HG03039 (cell line): Measurements from ENCODE around the gene PDX1.

Experiments
- ATAC-seq: cut with Tn5 transposase; IDR thresholded peaks from one replicate; pipeline ENCODE4 v1.9.1; 2021; ENCODE audit warnings: mild to moderate bottlenecking, moderate library complexity; ENCODE audit not compliant: unreplicated experiment

Gene PDX1

DNA sequence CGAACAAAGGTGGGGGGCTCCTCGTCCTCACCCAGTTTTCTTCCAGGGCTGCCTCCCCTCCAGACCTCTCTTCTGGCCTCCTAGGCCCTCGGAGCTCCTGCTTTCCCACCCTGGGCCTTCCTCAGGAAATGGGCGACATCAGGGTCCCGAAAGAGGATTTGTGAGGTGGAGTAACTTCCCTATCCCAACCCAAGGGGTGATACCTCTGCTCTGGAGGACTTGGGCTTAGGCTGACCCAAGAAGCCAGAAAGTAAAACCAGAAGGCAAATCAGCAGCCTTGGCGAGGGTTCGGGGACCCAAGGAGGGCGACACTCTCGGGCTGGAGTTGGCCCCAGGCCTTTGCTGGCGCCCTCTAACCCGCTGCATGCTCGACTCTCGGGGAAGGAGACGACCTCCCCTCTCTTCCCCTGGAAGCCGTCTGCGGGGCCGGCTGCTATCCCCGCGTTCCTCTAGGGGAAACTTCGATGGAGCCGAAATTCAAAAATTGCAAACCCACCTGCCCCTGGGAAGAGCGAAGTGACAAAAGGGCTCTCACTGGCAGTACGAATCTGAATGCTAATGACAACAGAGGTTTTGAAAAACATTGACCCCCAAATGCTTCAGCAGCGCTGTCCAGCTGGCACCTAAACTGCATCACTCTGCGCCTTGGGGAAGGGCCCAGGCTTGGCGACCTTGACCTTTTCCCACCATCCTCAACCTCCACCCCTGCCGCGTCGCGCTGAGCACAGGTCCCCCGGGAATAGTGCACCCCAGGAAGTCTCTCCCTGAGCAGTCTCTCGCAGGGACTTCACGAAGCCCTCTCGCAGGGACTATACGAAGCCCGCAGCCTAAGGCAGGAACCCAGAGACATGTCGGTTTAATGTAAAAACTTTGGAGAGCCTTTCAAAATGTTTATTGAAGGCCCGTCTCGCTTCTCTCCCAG lies 2.4 kb downstream of the PDX1 start:
- no peak for ATAC-seq

DNA sequence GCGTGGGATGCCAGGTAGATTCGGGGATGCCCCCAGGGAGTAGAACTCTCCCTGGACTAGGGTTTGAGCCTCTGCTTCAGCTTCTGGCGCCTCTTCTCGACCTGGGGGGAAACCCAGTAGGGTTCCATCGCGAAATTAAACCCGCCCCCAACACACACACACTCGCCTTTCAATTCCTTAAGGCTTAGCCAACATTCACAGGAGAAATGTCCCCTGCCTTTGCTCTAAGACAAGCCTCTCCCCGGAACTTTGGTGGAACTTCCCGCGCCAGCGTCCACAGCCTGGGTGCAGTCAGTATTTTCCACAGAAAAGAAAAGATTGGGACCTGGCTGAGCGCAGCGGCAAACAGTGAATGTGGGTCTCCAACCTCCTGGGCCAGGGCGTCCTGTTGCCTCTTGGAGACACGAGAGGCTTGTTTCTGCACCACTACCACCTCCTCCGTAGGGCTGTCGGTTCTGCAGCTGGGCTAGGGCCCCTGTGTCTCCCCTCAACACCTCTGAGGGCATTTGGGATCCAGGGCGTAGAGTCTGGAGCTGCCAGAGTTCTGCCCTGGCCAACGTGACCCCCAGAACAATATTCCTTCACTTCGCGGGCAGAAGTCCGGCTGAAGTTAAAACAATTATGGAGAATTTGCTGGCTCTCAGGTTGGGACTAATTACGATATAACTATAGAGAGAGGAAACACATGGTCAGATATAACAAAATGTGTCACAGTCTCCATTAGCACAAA lies 3.2 kb downstream of the PDX1 start:
- ATAC-seq: no peak

DNA sequence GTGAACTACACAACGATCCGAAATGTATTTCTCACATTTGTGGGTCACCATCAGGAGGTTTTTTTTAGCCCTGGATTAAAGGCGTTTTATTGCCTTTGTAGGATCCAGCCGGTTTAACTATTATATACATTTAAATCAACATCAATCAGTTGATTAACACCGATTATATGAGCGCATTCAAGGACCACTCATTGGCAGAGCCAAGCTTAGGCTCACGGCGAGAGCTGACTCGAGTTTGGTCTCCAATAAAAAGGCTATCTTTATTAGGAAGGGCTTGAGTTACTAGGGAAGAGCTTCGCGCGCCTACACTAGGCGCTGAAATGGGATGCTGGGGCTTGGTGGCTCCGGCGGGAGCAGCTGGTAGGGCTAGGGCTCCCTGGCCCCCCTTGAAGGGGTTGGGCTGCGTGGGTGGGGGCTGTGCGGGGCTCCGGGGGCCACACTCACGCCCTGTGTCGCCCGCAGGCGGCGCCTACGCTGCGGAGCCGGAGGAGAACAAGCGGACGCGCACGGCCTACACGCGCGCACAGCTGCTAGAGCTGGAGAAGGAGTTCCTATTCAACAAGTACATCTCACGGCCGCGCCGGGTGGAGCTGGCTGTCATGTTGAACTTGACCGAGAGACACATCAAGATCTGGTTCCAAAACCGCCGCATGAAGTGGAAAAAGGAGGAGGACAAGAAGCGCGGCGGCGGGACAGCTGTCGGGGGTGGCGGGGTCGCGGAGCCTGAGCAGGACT lies 4.2 kb downstream of the PDX1 start:
- no peak for ATAC-seq

DNA sequence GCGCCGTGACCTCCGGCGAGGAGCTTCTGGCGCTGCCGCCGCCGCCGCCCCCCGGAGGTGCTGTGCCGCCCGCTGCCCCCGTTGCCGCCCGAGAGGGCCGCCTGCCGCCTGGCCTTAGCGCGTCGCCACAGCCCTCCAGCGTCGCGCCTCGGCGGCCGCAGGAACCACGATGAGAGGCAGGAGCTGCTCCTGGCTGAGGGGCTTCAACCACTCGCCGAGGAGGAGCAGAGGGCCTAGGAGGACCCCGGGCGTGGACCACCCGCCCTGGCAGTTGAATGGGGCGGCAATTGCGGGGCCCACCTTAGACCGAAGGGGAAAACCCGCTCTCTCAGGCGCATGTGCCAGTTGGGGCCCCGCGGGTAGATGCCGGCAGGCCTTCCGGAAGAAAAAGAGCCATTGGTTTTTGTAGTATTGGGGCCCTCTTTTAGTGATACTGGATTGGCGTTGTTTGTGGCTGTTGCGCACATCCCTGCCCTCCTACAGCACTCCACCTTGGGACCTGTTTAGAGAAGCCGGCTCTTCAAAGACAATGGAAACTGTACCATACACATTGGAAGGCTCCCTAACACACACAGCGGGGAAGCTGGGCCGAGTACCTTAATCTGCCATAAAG lies 4.8 kb downstream of the PDX1 start:
- no peak for ATAC-seq

DNA sequence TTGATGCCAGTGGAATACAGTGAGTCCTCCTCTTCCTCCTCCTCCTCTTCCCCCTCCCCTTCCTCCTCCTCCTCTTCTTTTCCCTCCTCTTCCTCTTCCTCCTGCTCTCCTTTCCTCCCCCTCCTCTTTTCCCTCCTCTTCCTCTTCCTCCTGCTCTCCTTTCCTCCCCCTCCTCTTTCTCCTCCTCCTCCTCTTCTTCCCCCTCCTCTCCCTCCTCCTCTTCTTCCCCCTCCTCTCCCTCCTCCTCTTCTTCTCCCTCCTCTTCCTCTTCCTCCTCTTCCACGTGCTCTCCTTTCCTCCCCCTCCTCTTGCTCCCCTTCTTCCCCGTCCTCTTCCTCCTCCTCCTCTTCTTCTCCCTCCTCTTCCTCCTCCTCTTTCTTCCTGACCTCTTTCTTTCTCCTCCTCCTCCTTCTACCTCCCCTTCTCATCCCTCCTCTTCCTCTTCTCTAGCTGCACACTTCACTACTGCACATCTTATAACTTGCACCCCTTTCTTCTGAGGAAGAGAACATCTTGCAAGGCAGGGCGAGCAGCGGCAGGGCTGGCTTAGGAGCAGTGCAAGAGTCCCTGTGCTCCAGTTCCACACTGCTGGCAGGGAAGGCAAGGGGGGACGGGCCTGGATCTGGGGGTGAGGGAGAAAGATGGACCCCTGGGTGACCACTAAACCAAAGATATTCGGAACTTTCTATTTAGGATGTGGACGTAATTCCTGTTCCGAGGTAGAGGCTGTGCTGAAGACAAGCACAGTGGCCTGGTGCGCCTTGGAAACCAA lies 5.6 kb downstream of the PDX1 start:
- no peak for ATAC-seq

DNA sequence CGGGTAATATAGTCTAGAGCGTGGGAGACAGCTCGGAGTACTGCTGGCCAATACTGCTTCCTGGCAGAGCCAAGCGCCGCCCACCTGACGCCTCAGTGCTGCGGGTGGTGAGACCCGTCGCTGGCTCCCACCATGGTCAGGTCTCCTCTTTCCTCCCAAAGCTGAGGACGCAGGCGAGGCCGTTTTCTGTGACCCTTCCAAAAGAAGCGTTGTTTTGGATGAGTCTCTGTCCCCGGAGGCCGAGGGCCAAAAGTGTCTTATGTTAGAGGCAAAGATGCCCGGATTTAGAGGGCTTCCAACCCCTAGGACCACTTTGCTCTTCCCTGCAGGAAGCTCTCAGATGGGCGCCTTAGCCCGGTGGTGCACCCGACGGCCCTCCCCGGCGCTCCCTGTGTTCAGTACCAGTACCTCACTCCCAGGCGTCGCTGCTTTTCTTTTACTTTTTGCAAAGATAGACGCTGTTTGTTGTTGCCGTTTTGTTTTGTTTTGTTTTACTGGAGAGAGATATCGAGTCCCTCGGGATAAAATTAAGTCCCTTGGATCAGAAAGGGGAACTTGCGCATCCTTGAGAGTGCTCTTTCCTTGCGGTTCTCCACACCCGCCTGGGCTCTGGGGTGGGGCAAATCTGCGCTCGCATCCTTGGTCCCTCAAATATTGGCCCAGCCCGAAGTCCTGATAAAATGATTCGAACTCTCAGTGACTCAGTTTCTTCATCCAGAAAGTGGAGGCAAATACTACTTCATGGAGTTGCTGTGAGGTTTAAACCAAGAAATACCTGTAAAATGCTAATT lies 7.0 kb downstream of the PDX1 start:
- no peak for ATAC-seq

DNA sequence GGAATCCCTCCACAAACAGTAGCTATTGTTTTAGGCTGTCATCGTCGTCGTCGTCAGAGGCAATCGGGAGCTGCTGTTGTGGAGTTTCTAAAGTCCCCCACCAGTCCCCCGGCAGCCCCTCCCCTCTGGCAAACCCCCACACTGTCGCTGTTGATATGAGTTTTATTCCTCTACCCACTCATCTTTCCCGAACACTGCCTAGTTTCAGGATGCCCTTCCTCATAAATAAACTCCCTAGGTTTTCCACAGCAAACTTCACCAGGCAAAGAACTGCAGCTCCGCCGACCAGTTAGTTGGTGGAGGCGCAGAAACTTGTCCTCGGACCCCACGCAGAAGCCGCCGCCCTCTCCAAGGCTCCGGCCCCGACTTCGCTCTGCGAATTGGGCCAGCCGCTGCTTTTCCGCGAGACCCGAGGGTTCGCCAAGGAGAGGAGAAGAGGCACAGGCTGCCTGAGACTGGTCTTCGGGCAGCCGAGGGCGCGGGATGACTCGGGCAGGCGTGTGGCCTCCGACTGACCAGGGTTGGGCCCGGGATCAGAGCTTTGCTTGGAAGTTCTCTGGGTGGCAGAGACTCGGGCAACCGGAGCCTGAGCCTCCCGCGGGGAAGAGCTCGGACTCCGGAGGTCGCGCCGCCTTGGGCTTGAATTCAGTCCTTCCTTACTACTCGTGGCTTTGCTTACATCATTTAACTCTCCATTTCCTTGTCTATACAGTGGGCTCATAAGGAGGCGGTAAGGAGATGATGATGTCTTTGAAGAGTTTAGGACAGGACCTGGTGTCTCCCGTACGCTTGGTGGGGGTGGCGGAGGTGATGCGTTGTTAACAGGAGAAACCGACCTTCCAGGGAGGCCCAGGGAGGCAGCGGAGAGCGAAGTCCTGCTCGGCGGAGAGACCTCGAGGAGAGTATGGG lies 7.9 kb downstream of the PDX1 start:
- ATAC-seq: no peak

DNA sequence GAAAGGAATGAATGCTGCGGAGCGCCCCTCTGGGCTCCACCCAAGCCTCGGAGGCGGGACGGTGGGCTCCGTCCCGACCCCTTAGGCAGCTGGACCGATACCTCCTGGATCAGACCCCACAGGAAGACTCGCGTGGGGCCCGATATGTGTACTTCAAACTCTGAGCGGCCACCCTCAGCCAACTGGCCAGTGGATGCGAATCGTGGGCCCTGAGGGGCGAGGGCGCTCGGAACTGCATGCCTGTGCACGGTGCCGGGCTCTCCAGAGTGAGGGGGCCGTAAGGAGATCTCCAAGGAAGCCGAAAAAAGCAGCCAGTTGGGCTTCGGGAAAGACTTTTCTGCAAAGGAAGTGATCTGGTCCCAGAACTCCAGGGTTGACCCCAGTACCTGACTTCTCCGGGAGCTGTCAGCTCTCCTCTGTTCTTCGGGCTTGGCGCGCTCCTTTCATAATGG lies 8.6 kb downstream of the PDX1 start:
- no peak for ATAC-seq

DNA sequence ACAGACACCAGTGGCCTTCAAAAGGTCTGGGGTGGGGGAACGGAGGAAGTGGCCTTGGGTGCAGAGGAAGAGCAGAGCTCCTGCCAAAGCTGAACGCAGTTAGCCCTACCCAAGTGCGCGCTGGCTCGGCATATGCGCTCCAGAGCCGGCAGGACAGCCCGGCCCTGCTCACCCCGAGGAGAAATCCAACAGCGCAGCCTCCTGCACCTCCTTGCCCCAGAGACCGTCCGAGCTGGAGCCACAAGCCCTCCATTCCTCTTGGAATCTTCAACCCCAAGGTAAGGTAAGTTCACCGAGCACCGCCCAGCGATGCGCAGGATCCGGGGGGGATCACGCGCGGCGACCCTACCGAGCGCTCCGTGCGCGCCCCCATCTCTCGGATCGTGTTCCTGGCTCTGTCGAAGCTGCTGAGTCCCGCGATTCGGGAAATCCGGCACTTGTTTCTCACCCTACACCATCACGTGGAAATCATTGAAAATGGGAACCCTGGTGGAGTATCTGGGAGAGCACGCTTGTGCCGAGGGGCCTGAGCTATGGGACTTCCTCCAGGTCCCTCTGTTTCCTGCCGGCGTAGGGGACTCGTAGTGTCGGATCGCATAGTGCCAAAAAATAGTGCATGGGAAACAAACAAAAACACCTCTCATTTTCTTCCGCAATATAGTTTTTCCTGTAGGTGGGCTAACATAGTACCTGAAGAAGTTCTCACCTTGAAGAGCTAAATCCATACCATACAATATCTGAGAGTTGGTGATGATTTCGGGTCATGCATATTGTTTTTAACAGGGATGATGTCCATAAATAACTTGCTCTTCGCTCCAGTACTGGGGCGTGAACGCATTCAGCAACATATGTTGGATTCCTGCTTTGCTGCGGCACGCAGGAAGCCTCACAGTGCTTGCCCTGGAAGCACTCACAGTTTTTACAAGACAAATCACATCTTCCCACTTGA lies 9.3 kb downstream of the PDX1 start:
- no peak for ATAC-seq

DNA sequence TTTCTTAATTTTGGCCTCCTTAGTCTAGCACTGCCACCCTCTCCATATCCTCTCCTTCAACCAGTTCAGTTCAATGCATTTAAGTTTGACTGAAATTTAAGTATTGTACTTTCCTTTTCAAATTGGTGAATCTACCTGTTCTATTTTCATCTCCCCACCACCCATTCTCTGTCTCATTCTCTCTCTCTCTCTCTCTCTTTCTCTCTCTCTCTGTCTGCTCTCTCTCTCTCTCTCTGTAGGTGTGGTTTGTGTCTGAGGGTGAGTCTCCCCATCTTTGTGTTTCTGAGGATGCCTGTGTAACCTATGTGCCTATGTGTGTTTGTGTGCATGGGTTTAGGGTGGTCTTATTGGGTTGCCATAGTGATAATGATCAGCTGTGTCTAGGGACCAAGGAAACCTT lies 10.1 kb downstream of the PDX1 start:
- no peak for ATAC-seq

DNA sequence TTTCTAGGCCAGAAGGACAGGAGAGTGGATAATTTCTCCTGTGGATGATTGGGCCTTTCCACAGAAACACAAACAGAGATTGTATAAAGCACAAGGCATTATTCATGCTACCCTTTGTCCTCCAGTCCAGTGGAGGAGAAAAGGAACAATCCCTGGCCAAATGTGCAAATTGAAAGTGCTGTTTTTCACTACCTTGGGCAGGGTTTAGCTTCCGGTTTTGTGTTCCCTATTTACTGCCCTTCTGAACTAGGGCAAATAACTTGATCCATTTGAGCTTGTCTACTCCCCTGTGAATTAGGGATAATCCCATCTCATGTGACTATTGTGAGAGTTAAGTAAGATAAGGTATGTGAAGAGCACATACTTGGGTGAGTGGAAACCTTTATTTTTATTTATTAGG lies 13.3 kb downstream of the PDX1 start:
- no peak for ATAC-seq

DNA sequence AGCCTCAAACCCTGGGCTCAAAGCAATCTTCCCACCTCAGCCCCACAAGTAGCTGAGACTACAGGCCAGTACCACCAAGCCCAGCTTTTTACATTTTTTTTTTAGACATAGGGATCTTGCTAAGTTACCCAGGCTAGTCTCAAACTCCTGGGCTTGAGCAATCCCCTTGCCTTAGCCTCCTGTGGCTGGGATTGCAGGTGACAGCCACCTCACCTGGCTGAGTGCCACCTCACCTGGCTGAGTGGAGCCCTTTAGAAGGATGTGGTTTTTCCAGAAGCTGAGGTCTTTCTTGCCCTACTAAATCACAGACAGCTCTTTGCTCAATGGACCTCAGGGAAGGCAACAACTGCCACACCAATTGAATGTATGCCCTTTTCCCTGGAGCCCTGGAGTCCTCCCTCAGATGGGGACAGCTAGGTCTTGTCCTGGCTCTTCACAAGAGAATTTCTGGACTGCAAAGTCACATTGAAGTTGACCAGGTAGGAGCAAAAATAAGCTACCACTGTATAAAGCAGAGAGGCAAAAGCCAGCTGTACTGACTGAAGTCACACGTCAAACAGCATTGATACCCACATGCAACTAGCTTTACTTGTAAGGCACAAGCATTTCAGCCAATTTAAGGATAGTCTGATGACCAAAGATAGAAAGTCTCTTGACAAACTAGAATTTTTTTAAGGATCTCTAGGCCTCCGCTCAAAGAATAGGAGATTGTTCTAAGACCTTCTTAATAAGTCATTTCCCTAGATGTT lies 14.0 kb downstream of the PDX1 start:
- no peak for ATAC-seq

DNA sequence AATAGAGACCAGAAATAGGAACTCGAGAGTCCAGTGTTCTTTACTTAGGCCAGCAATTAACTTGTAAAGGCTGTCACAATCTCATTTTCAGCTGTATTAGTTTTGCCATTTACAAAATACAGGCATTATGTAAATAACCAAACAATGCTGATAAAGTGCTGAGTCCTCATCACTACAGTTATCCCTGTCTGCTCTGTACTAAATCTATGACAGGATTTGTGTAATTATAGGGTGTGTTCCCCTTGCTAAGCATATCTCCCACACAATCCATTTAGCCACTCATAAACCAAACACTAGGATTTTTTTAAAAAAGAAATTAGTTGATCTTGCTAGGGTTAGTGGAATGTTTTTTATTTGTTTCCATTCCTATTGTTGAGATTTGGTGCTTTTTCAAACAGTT lies 23.2 kb downstream of the PDX1 start:
- ATAC-seq: no peak

DNA sequence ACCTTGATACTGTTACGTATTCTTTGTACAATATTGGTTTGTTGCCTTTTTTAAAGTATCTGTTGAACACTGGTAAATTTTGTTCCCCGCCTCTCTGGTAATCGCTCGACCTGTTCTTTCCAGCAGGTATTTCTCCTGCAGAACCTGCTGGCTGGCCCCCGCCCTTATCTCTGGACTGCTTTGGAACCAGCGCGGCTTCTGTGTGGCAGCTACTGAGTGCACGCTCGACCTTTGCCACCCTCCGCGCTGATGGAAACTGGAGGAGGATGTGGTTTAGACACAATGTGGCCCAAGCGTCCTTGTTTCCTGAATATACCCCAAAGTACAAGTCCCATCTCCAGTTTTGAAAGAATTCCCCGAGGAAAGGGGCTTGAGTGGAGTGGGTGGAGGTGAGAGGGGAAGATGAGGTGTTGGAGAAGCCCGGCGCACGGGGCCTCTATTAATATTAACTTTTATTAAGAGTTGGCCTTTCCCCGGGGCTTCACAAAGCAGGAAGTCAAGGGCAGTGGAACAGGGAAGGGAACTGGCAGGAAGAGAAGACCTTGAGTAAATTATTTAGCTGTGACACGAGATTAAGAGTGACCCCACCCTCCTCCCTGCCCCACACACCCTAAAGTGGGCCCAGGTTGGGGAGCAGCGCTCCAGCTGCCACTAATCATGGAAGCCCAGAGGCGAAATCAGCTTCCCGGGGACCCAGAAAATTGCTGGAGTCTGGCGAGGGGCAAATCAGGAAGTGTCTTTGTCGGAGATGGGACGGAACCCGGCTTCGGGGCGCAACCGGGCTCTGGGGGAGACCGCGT lies 33.3 kb downstream of the PDX1 start:
- no peak for ATAC-seq

DNA sequence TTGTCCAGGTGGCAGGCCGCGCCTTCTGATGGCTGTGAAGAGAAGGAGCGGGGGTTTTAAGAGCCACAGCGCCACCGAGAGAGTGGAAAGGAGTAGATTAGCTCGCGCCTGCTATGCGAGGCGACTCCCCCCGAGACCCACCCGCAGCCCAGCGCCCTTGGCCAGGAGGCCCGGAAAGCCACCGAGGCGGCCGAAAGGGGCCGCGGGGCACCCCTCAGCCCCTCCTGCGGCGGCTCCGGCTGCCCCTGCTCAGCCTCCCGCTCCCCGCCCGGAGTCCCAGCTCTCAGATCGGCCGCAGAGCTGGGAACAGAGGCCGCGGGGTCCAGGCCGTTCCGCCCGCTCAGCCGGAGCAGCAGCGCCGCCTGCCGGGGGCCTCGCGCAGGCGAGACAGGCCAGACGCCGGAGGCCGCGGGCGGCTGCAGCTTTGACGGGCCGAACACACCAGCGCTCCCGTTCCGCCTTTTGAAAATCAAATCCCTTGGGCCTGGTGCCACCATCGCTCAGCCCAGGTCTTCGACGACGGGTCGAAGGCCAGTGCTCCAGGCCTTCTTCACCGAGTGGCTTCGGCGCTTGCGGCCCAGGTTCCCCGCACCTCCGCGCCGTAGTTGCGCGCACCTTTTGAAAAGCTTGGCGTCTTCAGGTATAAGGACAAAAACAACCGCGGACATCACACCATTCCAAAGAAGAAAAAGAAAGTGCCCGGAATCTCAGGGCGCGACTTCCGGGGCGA lies 34.0 kb downstream of the PDX1 start:
- peak; percentile 76 for ATAC-seq
